Measurements from ENCODE around the gene PYGO2. TPM values are rescaled to one million over a fixed set of nuclear protein-coding genes. Genes with fewer than 3 reads are reported as not detected.
A peak's percentile ranks its signal among the peaks of the same experiment; 100 is the strongest.
"Not testable (repeated sequence)": the region's sequence is repeated elsewhere in the genome, so short reads cannot be mapped to it uniquely, and the experiment has no call there.

PYGO2 gene
- total RNA-seq, 1 donor from 2014 or later: 16.0 TPM

DNA sequence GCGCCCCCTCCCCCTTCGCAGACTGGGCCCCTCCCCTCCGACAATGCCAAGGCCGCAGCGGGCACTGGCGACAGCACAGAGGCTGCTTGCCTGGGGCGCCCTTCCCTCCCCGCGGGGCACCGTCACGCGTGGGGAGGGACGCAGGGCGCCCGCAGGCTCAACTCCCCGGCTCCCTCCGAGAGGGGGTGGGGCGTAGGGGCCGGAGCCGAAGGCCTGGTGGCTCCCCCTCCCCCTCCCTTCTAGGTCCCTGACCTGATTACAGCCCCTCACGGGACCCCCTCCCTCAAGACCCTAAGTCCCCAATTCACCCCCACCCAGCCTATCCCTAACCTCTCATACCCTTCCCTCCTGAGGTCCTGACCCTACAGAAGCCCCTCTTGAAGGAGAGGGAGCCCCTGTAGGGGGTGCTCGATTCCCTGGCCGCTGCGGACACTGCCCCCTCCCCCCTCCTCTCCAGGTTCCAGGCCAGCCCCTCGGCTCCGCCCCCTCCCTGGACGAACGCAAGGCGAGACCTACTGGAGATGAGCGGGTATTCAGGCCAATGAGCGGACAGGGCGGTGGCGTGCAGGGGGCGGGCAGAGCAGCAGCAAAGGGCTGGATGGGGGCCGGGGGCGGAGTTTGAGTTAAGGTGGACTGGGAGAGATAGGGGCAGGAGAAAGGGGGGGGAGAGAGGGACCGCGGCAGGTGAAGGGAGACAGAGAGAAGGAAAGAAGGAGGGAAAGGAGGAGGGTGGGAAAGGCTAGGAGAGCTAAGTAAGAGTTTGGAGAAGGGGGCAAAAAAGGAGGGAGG, 40.3 kb upstream of the PYGO2 start:
- peak; percentile 100 for DNase-seq (ENCODE audit: missing footprints)
- intact Hi-C loops (cut with DNase I): loop anchor here (1.0 to 5.0 kb wide), 5 partner anchors 15 to 65 kb away; partner anchors contain the start of genes CKS1B, FLAD1, PMVK and PYGO2

DNA sequence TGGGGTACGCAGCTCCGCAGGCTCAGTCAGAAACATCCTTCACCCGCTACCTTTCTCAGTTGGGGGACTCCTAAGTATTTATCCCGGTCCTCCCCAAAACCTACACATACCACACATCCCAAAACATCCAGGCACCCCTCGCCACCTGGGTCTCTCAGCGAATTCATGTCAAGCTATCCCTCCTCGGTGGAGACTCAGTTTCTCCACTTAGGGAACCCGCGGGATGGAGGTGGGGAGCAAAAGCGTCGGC, 39.8 kb upstream of the PYGO2 start:
- intact Hi-C loops (cut with DNase I): loop anchor here (1.0 to 5.0 kb wide), 4 partner anchors 16 to 65 kb away; partner anchors contain the start of genes CKS1B, PMVK and PYGO2
- ATAC-seq: no peak
- DNase-seq (ENCODE audit: missing footprints): no peak

More for the DNA sequence above, 40.3 kb upstream of the PYGO2 start:
- peak; percentile 88 for ATAC-seq

GRCh38 chr1:155000726-155001424, 39.3 kb upstream of the PYGO2 start:
- intact Hi-C loops (cut with DNase I): loop anchor here (1.0 to 5.0 kb wide), 4 partner anchors 16 to 64 kb away; partner anchors contain the start of genes CKS1B, PMVK and PYGO2
- DNase-seq (ENCODE audit: missing footprints) (peak; percentile 93), ATAC-seq (peak; percentile 64)

GRCh38 chr1:155000411-155000725, 38.8 kb upstream of the PYGO2 start:
- intact Hi-C loops (cut with DNase I): loop anchor here (2.0 to 5.0 kb wide), 3 partner anchors 26 to 64 kb away; partner anchors contain the start of genes CKS1B, PMVK and PYGO2
- no peak for ATAC-seq
- DNase-seq (ENCODE audit: missing footprints): peak; percentile 65

DNA sequence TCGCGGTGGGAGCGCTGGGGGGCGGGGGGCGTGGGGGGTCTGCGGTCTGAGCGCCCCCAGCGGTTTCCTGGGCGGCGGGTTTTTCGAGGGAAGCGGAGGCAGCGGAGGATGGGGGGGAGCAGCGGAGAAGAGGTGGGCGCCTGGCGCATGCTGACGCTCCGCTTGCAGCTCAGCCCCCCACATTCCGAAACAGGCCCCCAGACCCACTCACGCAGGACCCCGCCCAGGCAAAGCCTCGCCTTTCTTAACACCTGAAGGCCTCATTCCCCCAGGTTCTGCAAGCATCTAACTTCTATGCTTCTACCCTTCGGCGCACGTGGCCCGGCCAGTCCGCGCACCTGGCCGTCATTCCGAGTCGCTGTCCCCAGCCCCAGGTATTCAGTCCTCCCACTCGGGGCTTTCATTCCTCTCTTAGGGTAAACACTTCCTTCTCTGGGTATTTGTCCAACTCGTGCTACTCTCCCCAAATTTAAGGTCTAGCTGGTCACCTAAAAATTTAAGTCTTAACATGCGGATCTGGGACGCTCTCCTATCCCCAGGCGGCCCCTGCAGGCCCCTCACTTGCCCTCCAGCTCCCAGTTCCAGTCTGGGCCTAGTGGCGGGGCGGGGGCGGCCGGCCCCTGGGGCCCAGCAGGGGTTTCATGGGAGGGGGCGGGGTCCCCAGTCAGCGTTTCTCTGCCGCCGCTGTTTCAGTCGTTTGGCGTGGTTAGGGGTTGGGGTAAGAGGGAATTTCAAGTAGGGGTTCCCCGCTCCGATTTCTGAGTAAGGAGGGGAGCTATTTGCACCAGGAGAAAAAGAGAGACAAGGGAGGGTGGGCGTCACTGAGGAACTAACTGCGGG, 38.2 kb upstream of the PYGO2 start:
- DNase-seq (ENCODE audit: missing footprints) (peak; percentile 56), ATAC-seq (no peak)
- intact Hi-C loops (cut with DNase I): loop anchor here (2.0 to 5.0 kb wide), 3 partner anchors 25 to 63 kb away; partner anchors contain the start of genes CKS1B, PMVK and PYGO2

GRCh38 chr1:154998818-154999570, 37.4 kb upstream of the PYGO2 start:
- ATAC-seq: no peak
- intact Hi-C loops (cut with DNase I): no loop called here
- peak; percentile 86 for DNase-seq (ENCODE audit: missing footprints)

DNA sequence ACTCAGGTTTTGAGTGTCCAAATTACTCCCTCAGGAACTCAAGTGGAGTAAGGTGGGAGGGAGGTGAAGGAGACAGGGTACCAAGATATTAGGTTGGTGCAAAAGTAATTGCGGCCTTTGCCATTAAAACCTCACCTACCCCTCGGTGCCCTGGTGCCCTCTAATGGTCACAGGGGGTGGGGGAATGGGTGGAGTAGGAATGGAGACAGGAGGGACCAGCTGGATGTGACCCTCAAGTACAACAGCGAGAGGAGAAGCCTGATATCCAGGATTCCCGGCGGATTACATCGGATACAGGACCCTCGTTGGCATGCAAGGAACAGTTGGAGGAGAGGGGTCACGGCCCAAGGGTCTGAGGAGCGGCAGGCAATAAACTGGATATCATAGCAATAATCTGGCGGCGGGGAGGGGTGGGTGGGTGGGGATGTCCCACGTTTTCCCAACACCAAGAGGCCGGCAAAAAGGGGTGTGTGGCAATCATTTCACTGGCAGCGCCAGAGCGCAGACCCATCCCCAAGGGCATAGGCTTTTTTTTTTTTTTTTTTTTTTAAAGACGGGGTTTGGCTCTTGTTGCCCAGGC, 36.7 kb upstream of the PYGO2 start:
- ATAC-seq: no peak
- DNase-seq (ENCODE audit: missing footprints): no peak
- intact Hi-C loops (cut with DNase I): no loop called here

DNA sequence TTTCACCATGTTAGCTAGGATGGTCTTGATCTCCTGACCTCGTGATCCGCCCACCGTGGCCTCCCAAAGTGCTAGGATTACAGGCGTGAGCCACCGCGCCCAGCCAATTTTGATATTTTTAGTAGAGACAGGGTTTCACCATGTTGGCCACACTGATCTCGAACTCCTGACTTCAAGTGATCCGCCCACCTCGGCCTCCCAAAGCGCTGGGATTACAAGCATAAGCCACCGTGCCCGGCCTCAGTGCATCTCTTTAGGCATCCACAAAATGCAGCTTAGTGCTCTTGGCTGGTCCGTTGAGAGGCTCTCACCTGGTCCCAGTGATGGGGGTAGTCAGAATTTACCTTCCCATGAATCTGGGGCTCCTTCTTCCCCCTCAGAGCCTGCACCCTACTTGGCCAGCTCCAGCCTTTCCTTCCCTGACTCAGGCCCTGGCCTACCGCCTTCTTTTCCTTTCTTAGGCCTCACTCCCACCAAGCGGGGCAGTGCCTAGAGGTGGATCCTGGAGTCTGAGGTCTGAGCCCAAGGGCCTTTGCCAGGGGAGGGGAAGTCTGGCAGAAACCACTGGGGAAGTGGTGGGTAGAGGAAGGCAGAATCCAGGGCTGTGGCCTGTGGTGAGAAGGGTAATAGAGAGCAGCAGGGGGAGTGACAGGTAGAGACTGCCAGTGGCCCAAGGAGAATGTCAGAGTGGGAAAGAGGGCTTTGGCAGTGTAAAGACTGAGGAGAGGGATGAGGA, 35.6 kb upstream of the PYGO2 start:
- DNase-seq (ENCODE audit: missing footprints) (no peak), ATAC-seq (no peak)
- intact Hi-C loops (cut with DNase I): no loop called here

DNA sequence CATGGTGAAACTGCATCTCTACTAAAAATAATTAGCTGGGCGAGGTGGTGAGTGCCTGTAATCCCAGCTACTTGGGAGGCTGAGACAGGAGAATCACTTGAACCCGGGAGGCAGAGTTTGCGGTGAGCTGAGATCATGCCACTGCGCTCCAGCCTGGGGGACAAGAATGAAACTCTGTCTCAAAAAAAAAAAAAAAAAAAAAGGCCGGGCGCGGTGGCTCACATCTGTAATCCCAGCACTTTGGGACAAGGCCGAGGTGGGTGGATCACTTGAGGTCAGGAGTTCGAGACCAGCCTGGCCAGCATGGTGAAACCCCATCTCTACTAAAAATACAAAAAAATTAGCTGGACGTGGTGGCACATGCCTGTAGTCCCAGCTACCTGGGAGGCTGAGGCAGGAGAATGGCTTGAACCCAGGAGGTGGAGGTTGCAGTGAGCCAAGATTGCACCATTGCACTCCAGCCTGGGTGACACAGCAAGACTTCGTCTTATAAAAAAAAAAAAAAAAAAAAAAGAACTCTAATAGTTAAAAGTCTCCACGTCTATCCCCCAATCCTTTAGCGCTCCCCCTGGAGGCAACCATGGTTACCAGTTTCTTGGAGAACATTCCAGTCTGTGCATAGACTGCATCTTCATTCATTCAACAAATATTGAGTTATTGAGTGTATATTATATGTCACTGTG, 33.9 kb upstream of the PYGO2 start:
- DNase-seq (ENCODE audit: missing footprints); intact Hi-C loops (cut with DNase I); ATAC-seq: not testable (repeated sequence)

- DNase-seq (ENCODE audit: missing footprints) (no peak), ATAC-seq (no peak)
- intact Hi-C loops (cut with DNase I): no loop called here
Observed at GRCh38 chr1:154994591-154994990, 33.0 kb upstream of the PYGO2 start.

- DNase-seq (ENCODE audit: missing footprints): no peak
- ATAC-seq: no peak
- intact Hi-C loops (cut with DNase I): no loop called here
Observed at GRCh38 chr1:154994269-154994587, 32.6 kb upstream of the PYGO2 start.

- ATAC-seq (no peak), DNase-seq (ENCODE audit: missing footprints) (no peak)
- intact Hi-C loops (cut with DNase I): no loop called here
Observed at GRCh38 chr1:154993572-154994268, 32.1 kb upstream of the PYGO2 start, which contains the start of gene LENEP. LENEP (plus strand) TSS chr1:154993586; CDS start chr1:154993608, 22 bp downstream.

- peak; percentile 22 for ATAC-seq
Observed at GRCh38 chr1:154992721-154993571, 31.4 kb upstream of the PYGO2 start.

DNA sequence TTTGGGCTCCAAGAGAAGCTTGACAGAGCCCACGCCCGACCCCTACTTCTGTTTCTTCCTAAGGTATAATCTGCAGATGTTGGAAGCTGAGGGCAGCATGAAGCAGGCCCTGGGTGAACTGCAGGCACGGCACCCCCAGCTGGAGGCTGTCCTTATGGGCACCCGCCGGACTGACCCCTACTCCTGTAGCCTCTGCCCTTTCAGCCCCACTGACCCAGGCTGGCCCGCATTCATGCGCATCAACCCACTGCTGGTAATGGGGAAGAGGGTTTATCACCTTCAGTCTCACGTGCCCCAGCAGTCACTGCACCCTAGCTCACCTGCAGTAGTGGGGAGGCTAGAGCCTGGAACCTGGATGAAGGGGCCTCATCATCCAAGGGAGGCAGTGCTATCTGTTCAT, 28.7 kb upstream of the PYGO2 start:
- intact Hi-C loops (cut with DNase I): no loop called here
- ATAC-seq (no peak), DNase-seq (ENCODE audit: missing footprints) (no peak)

More at GRCh38 chr1:154992721-154993571, 31.4 kb upstream of the PYGO2 start:
- intact Hi-C loops (cut with DNase I): no loop called here
- DNase-seq (ENCODE audit: missing footprints): no peak

DNA sequence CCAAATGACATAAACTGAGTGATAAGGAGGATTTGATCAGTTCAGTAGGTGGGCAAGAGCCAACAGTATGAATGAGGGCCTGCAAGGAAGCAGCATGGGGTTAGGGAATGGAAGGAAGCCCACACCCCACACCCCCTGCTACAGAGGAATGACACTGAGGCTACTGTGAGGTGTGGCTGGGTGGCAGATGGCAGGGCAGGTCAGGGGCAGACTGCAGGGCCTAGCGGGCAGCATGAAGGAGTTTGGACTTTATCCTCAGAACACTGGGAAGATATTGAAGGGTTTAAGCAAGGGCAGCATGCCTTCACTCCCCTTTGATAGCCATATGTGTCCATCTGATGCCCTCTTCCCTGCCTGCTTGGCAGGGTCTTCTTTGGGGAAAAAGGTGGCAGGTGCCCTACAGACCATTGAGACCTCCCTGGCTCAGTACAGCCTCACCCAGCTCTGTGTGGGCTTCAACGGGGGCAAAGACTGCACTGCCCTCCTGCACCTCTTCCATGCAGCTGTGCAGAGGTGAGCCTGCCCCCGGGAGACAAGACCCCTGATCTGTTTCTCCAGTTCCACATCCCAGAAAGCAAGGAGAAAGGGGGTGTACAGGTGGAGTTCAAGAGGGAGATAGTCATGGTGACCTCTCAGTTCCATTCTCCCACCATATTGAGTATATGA, 27.7 kb upstream of the PYGO2 start:
- DNase-seq (ENCODE audit: missing footprints): no peak
- ATAC-seq: no peak
- intact Hi-C loops (cut with DNase I): no loop called here

Data from Right ventricle myocardium inferior (tissue), 1 donor.